HG02610 (cell line): ENCODE data around the gene FAM117A.
A peak's percentile ranks its signal among the peaks of the same experiment; 100 is the strongest.

Source experiments
- ATAC-seq: cut with Tn5 transposase; IDR thresholded peaks from one replicate; pipeline ENCODE4 v1.9.1; 2021; ENCODE audit warnings: mild to moderate bottlenecking, moderate library complexity; ENCODE audit not compliant: unreplicated experiment

FAM117A gene

DNA sequence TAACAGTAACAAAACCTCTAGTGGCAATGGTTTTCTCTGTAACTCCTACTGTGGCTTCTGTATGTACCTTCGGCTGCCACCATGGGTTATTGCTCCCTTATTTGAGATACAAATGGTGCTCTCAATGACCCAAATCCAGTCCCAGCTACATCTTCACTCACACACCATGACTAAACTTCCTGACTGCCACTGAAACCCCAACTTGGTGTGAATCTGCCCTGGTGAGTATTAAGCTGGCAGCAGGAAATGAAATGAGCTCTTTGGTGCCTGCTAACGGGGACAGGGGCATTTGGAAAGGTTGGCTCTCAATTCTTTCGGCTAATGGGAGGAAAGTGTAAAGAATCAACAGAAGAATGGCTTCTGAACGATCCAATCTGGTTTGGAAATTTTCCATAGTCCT lies 48.7 kb downstream of the FAM117A start:
- ATAC-seq: no peak

DNA sequence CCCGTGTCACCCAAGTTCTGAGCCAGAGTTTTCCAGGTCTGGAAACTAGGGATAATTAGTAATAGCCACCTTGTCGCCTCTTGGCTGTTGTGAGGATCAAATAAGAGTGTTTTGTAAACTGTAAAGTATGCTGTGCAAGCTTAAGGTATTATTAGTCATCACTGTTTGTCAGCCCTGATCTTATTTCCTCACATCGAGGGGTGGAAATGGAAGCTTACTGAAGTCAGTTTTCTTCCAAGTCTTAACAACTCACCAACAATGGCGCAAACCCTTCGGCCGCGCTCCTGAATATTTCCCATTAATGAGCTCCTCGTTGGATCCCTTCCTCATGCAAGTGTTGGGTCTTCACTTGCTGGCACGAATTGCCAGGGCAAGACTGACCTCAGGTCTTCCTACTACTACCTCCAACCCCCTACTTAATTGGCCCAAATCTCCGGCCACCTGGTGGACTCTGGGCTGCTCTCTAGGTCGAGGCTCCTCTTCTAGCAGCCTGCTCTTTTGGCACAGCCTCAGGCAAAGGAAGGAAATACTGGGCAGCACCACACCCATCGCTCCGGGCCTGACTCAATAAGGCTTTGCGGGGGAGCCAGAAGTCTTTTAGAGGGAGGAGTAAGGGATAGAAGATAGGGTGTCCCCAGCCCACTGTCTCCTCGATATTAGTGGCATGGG lies 55.3 kb downstream of the FAM117A start:
- no peak for ATAC-seq

DNA sequence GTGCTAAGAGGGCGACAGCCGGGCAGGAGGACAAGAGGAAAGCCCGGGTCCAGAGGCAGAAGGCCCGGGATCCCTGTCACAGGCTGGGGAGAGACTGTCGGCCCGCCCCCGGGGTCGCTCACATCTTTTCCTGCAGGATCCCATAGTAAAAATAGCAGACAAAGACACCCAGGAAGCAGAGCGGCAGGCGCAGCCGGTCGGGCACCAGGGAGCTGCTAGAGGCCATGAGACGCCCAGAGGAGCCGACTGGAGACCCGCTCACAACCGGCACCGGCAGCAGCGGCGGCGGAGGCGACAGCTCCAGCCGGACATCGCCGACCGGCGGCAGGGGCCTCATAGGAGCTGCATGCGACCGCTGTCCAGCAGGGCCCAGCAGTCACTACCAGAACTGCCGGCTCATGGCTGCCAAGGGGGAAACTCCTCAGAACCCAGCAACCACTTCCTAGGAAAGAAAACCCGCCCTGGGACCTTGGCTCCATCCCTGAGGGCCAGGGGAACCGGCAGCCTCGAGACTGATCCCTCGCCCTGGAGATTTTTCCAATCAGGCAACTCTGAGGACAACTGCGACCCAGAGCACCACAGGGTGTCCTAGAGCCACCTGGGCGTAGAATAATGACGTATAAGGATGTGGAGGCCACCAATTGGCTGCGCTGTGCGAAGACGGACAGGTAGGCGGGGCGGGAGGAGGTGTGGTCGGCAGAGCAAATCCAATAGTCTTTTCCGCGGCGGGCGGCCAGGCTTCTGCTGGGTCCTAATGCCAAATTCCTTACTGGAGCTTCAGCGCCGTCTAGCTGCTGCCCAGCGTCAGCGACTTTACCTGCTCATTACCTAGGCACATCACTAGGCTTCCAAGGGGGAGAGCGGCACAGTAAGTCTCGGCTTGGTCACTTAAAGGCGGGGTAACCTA lies 56.1 kb downstream of the FAM117A start, which contains the start of gene SLC35B1:
Gene SLC35B1, minus strand, starts transcription at position 357 of the 907 bp plus-strand sequence. Its CDS starts 131 bp downstream, at position 226.
- ATAC-seq: peak; percentile 83

DNA sequence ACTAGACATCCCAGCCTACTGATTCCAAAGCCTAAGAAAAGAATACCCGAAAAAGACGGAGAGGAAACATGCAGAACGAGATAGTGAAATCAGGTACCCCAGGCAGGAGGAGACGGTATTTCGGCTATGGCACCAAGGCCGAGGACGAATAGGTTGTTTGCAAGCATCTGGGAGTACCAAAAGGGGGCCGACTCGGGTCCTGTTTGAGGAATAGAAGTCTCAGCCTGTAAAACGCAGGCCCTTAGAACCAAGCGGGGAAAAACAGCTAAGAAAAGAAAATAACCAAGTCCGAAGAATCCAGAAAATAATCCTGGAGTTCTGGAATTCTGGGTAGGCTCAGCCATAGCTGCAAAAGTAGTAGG lies 56.7 kb downstream of the FAM117A start:
- no peak for ATAC-seq

DNA sequence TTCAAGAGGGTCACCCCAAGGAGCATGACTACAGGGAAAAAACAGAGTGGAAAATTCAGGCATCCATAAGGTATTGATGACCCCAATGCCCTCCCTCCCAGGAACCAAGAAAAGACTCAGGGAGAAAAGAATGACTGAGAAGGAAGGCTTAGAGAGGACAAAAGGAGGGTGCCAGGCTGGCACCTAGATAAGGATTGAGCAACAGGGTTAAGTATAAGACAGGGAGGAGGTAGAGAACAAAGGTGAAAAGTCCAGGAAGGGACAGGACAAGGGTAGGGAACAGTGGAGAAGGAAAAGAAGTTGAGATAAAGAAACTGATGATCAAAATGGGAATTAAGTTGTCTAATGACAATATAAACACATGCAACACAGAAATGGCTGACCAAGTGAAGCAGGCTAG lies 58.7 kb downstream of the FAM117A start:
- ATAC-seq: no peak

DNA sequence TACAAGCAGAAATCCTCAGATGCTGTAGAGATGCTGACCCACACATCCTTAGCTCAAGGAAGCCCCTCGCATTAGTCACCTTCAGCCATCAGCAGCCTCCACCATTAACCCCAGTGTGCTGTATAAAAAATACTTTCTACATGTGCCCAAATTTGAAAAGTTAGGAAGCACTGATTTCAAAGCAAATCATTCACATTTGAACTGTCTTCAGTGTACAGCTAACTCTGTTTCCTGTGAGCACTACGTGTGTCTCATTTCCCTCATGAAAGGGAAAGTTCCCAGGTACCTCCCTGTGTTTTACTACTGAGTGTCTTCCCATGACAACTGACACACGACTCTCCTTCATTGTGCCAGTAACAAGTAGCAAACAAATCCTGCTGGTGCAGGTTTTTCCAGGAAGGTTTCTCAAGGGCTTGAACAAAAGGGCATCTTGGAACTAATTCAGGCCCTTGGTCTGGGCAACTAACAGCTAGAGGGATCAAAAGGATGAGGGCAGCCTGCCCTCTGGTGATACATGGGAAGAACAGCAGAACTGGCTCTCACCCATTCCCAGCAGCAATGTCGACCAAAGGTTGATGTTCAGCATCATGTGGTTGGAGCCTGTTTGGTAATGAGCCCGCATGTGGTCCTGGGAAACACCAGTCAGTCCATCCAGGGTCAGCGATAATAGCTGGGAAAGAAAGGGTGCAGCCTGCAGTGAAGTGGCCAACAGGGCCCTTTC lies 60.2 kb downstream of the FAM117A start:
- no peak for ATAC-seq

DNA sequence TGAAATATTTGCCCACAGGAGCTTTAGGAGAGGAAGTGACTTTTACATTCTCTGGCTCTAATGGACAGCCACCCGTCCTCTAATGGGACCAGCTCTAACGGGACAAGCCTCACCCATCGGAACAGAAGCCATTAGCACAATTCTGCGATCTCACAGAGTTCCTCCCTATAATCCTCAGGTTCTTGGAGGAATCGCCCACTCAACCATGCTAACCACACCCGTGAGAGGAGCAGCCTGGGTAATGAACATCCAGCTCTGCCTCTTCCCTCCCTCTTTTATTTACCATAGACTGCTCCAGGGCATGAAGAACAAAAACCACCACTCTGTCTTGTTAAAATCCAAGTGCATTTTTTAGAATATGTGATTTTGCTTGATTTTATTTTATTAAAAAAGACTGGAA lies 63.0 kb downstream of the FAM117A start:
- no peak for ATAC-seq

DNA sequence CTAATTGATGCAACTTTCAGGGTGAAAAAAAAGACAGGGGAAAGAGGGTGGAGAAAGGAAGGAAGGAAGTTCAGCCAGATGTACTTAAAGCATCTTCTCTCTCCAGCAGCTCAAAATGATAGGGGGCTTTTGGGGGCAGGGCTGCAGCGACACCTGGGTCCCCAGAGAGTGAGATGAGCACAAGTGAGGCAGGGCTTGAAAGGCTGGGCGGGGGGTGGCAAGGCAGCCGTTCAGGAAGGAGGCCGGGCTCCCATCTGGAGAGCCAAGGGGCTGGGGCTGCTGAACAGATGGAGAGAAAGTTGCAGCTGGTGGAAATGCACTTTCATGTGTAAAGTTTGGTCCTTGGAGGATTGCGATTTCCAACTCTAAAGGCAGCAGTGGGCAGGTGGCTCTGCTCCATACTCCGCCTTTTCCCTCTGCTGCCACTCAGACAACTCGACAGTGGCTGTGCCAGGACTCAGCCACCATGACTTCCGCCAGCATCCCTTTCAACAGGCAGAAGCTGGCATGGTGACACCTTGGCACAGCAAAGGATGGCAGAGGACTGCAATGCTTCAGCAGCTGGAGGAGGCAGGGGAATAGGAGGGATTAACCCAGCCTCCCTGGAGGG lies 63.9 kb downstream of the FAM117A start:
- no peak for ATAC-seq

DNA sequence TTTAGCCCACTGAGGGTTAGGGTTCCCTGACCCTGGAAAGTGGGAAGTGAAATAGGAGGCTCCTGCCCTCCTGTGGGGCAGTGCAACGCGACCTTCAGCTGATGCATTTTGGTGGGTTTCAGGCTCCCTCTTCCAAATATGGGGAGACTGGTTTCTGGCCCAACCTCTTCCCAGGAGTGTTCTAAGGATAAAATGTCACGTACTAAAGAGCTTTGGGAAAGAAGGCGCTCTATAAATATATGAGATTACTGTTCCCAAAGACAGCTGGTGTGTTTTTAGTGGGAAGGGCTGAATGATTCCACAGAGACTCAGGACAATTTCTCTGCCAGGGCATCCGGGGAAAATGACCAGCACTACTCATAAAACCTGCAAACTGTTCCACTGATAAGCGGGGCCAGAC lies 65.9 kb downstream of the FAM117A start:
- no peak for ATAC-seq

DNA sequence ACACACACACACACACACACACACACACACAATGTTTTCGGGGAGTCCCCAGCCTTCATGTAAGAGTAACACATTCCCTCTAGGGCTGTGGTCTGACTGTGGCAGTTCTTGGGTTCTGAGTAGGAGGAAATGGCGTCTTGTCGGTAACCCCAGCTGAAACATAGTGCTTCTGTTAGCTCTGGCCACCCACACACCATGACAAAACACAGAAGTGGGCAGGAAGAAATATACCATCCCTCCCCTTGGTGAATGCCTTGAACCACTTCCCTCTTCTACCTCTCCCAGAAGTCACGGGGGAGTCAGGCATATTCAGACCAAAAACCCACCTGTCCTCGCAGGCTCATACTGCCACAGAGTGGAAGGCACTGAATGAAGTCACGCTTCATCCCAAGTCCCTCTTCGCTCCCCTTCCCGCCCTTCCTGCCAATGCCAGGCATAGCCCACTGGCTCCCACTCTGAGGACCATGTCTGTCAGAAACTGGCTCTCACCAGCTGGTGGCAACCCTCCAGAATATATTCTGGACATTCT lies 67.6 kb downstream of the FAM117A start:
- ATAC-seq: peak; percentile 79

DNA sequence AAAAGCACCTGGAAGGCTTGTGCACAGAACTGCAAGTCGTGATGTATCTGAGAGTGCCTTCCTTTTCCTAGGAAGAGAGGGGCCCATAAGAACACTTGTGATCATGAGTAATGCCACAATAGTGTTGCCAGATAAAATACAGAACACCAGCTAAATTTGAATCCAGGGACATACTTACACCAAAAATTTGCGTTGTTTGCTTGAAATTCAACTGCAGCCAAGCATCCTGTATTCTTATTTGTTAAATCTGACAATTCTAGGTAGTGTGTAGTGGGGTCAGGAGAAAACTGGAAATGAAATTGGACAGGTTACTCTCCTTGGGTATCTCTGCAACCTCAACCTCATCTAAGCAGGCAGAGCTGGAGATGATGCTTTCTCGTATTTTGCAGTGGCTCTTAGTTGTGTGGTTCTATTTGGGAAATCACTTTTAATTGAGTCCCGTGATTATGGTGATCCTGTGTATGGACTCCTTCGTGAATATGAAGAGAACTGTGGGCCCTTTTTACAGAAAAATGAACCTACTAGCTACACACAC lies 68.2 kb downstream of the FAM117A start:
- no peak for ATAC-seq

DNA sequence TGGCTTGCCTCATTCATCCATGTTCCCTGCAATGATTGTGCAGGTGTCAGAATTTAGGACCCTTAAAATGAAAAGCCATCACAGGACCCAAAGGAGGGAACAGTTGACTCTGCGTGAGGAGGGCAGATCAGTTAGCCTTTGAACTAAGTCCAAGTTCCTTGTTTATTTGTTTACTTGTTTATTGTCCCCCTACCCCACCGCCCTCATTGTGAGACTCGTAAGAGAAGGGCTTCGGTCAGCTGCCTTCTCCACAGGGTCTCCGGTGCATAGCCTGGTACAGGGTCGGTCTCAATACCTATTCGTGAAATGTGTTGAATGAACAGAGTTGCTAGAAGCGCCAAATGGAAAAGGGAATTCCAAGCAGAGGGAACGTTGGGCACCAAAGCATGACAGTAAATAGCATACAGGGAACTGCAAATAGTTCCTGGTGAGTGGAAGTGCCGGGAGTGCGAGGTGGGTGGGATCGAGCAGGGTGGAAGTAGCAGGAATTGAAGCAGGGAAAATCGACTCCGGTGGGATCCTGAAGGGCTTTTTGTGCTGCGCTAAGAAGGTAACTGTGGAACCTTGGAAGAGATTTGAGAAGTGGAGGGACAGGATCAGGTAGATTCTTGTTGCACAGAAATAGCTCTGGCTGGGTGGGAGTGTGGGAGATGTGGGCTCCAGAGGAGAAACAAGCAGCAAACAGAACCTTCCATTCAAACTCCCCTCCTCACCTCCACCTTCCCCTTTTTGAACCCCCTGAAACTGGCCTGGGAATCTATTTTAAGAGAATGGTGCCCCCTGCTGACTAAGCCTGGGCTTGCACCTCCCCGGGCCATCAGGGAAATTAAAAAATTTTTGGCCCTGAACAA lies 68.9 kb downstream of the FAM117A start:
- ATAC-seq: no peak

DNA sequence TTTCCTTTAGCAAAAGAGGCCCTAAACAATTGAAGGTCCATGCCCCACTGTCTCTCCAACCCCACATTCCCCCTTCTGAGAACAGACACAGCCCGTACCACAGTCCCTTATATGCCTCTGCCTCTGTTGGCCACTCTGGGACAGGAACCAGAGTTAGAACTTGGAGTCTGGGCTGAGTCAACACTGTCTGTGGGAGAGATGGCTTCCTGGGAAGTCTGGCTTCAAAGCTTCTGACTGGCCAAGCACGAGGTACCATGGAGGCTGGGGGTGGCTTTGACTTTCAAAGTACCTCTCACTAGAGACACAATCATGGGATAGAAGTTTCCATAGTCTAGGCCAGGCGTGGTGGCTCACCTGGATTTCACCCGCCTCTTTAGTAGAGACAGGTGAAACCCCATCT lies 71.2 kb downstream of the FAM117A start:
- ATAC-seq: no peak

DNA sequence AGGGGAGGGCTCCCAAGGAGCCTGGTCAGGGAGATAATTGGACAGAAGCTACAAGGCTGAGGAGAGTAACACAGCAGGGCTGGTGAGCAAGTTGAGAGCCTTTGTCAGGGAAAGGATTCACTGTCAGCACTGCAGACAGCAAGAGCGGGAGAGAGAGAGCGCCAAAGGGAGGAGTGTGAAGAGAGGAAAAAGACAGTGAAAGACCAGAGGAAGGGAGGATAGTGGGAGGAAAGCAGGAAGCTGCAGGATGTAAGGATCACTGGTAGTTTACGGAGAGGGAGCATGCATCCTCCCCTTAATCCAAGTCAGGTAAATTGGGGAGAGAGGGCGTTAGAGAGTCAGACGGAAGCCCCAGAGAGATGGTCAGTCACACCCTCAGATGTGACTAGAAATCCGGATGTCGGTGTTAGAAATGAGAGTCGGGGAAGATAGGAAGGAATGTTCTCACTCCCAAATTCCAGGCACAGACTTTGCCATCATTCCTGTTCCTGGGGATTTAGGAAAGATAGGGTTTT lies 72.2 kb downstream of the FAM117A start:
- ATAC-seq: no peak

DNA sequence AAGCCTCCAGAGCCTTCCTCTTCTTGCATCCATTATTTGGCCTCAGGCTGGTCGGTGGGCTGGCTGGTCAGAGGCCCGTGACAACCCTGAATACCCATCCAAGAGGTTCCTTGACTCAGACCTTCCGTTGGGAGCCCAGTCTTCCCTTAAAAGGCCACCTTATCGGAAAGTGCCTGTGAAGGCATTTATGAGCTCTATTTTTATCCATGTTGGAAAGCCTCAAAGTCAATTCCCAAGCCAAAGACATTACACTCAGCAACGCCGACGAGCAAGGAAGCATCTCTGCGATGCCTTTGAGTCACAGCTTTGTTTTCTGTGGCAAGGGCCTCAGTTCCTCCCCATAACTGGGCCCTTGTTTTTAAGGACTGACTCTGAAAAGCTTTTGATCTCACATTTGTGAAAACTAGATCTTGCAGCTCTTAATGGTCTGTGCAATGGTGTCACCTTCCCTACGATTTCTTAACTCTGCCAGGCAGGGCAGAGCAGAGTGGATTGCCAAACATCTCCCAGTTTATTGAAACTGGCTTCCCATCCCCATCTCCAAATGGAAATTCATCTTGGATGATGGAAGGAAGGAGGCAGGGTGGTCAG lies 72.8 kb downstream of the FAM117A start:
- no peak for ATAC-seq

DNA sequence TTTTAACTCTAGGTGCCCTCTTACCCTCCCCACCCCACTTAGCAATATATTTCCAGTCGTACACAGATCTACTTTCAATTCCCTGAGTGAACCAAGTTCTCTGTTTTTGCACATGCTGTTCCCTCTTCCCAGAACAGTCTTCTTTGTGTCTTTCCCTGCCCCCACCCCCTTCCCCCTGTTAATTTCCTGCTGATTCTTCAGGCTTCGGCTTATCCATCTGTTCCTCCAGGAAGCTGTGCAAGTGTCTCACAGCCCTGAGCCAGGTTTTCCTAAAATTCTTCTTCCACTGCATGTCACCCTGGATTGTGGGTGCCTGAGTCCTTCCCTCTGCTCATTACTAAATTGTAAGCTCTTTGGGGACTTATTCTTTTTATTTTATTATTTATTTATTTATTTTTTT lies 73.7 kb downstream of the FAM117A start:
- no peak for ATAC-seq

DNA sequence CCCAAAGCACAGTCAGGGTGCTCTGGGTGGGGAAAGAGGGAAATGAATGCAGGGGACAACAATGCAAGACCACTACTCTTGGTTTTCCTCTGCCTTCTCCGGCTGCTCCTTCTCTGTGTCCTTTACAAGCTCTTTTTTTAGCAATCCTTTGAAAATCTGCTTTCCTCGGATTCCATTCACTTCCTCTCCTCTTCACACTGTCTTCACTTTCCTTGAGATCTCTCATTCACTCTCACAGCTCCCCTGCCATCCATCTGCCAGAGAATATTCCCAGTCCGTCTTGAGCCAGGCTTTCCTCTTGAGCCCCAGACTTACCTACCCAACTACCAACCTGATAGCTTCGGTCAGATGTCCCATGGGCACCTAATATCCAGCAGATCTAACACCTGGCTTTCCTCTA lies 75.1 kb downstream of the FAM117A start:
- no peak for ATAC-seq

DNA sequence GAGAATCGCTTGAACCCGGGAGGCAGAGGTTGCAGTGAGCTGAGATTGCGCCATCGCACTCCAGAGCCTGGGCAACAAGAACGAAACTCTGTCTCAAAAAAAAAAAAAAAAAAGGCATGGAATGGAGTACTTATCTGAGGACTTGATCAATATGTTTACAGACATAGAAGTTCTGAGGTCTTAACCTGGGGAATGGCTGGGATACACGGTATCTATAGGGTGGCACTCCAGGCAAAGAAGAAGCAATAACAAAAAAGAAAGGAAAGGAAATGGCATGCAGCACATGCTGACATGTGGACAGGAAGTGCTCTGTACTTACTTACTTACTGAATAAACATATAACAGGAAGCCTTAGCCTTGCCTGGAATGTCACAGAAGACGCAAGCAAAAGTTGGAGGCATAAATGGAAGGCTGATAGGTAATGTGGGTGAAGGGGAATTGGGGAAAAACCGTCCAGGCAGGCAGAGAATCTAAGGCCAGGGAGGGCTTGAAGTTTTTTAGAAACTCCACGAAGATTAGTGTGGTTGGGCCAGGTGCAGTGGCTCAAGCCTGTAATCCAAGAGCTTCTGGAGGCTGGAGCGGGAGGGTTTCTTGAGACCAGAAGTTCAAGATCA lies 75.9 kb downstream of the FAM117A start:
- ATAC-seq: no peak
